ENCODE data around the gene SETD2.
"Not testable (repeated sequence)": the region's sequence is repeated elsewhere in the genome, so short reads cannot be mapped to it uniquely, and the experiment has no call there.

Gene SETD2

GRCh38 chr3:47163169-47164006 is 525 bp downstream of the SETD2 start:
- H3K4me3 ChIP-seq (ENCODE audit: low read length) = peak overlapping the region; percentile 98
- TF ChIP-seq ZNF274 (IDR thresholded peaks at IDR 0.05; ENCODE audit: low read depth, low read length) = no peak

- no peak for TF ChIP-seq ZNF274 (IDR thresholded peaks at IDR 0.05; ENCODE audit: low read depth, low read length)
- H3K4me3 ChIP-seq (ENCODE audit: low read length) = peak overlapping the region; percentile 98
Measured at GRCh38 chr3:47162697-47163168, 1.2 kb downstream of the SETD2 start.

- peak overlapping the region; percentile 98 for H3K4me3 ChIP-seq (ENCODE audit: low read length)
- TF ChIP-seq ZNF274 (IDR thresholded peaks at IDR 0.05; ENCODE audit: low read depth, low read length) = no peak
Measured at GRCh38 chr3:47161983-47162696, 1.8 kb downstream of the SETD2 start.

GRCh38 chr3:47159820-47160219 is 4.1 kb downstream of the SETD2 start:
- TF ChIP-seq ZNF274 (IDR thresholded peaks at IDR 0.05; ENCODE audit: low read depth, low read length) = no peak
- no peak overlapping the region for H3K4me3 ChIP-seq (ENCODE audit: low read length)

GRCh38 chr3:47158208-47158607 is 5.7 kb downstream of the SETD2 start:
- no peak overlapping the region for H3K4me3 ChIP-seq (ENCODE audit: low read length)
- TF ChIP-seq ZNF274 (IDR thresholded peaks at IDR 0.05; ENCODE audit: low read depth, low read length) = no peak

- no peak overlapping the region for H3K4me3 ChIP-seq (ENCODE audit: low read length)
- TF ChIP-seq ZNF274 (IDR thresholded peaks at IDR 0.05; ENCODE audit: low read depth, low read length) = no peak
Measured at GRCh38 chr3:47156396-47156795, 7.5 kb downstream of the SETD2 start.

GRCh38 chr3:47152578-47152977 is 11.3 kb downstream of the SETD2 start:
- H3K4me3 ChIP-seq (ENCODE audit: low read length) = no peak overlapping the region
- no peak for TF ChIP-seq ZNF274 (IDR thresholded peaks at IDR 0.05; ENCODE audit: low read depth, low read length)

GRCh38 chr3:47151836-47152235 is 12.1 kb downstream of the SETD2 start:
- H3K4me3 ChIP-seq (ENCODE audit: low read length) = no peak overlapping the region
- no peak for TF ChIP-seq ZNF274 (IDR thresholded peaks at IDR 0.05; ENCODE audit: low read depth, low read length)

- no peak overlapping the region for H3K4me3 ChIP-seq (ENCODE audit: low read length)
- no peak for TF ChIP-seq ZNF274 (IDR thresholded peaks at IDR 0.05; ENCODE audit: low read depth, low read length)
Measured at GRCh38 chr3:47149339-47149933, 14.5 kb downstream of the SETD2 start.

- no peak overlapping the region for H3K4me3 ChIP-seq (ENCODE audit: low read length)
- no peak for TF ChIP-seq ZNF274 (IDR thresholded peaks at IDR 0.05; ENCODE audit: low read depth, low read length)
Measured at GRCh38 chr3:47145272-47145671, 18.6 kb downstream of the SETD2 start.

- H3K4me3 ChIP-seq (ENCODE audit: low read length) = no peak overlapping the region
- TF ChIP-seq ZNF274 (IDR thresholded peaks at IDR 0.05; ENCODE audit: low read depth, low read length) = no peak
Measured at GRCh38 chr3:47143068-47143467, 20.8 kb downstream of the SETD2 start.

- not testable (repeated sequence) for H3K4me3 ChIP-seq (ENCODE audit: low read length)
Measured at GRCh38 chr3:47142536-47142935, 21.4 kb downstream of the SETD2 start.

- H3K4me3 ChIP-seq (ENCODE audit: low read length) = peak overlapping the region; percentile 14; the same call in 1 of the 2 replicates
Measured at GRCh38 chr3:47140973-47141461, 22.9 kb downstream of the SETD2 start.

- H3K4me3 ChIP-seq (ENCODE audit: low read length) = peak overlapping the region; percentile 14; the same call in 1 of the 2 replicates
Measured at GRCh38 chr3:47140553-47140952, 23.4 kb downstream of the SETD2 start.

GRCh38 chr3:47134311-47134710 is 29.6 kb downstream of the SETD2 start:
- no peak overlapping the region for H3K4me3 ChIP-seq (ENCODE audit: low read length)
- no peak for TF ChIP-seq ZNF274 (IDR thresholded peaks at IDR 0.05; ENCODE audit: low read depth, low read length)

Data from GM08714 (cell line).